AG10803 (cell line): ENCODE measurements around the gene OVCA2.

Experiments used
- DNase-seq: peaks from one replicate; pipeline ENCODE4 v3.0.0; 2010; ENCODE audit warnings: low read depth
- H3K4me3 ChIP-seq: 2 replicates; pipeline ENCODE4 v1.5.1; 2011; ENCODE audit warnings: mild to moderate bottlenecking, low read length, control low read depth
- CTCF ChIP-seq: conservative IDR thresholded peaks from 2 replicates; pipeline ENCODE4 v1.5.1; 2011; ENCODE audit warnings: mild to moderate bottlenecking, low read length, control low read depth, inconsistent platforms

OVCA2 gene

GRCh38 chr17:2084036-2084765, 42.4 kb downstream of the OVCA2 start:
- peak; percentile 81 for DNase-seq
- no peak overlapping the region for H3K4me3 ChIP-seq
- TF ChIP-seq CTCF: no peak

GRCh38 chr17:2084766-2085647, 43.2 kb downstream of the OVCA2 start:
- peak; percentile 97 for DNase-seq
- H3K4me3 ChIP-seq: no peak overlapping the region
- TF ChIP-seq CTCF: no peak

GRCh38 chr17:2085648-2085949, 43.8 kb downstream of the OVCA2 start:
- TF ChIP-seq CTCF: no peak
- DNase-seq: peak; percentile 80
- H3K4me3 ChIP-seq: no peak overlapping the region

- DNase-seq: no peak
- no peak overlapping the region for H3K4me3 ChIP-seq
- no peak for TF ChIP-seq CTCF
Observed at GRCh38 chr17:2086306-2086705, 44.5 kb downstream of the OVCA2 start.

- TF ChIP-seq CTCF: no peak
- no peak overlapping the region for H3K4me3 ChIP-seq
- no peak for DNase-seq
Observed at GRCh38 chr17:2087597-2088211, 45.9 kb downstream of the OVCA2 start.

- TF ChIP-seq CTCF: no peak
- peak overlapping the region; percentile 58 for H3K4me3 ChIP-seq
- peak; percentile 58 for DNase-seq
Observed at GRCh38 chr17:2089021-2089422, 47.2 kb downstream of the OVCA2 start.
